ENCODE results near the gene RELN. TPM values are rescaled to one million over a fixed set of nuclear protein-coding genes. Genes with fewer than 3 reads are reported as not detected.

The RELN gene
- total RNA-seq, 2 donors from 2014 or later, result 1.1 to 1.4 TPM

DNA sequence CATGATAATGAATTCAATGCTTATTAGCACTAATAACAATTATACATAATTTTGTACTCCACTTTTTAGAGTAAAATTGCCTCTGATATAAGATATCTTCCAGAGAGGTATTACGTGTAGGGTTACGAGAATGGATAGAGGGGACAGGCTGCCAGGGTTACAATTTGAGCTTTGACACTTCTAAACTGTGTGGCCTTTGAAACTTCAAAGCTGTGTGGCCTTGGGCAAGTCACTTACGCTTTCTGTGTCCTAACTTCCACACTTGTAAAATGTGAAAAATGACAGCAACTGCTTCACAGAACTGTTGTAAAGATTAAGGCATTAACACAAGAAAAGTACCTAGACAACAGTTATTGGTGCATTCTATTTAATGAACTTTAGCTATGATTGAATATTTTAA, 283.9 kb downstream of the RELN start:
- DNase-seq, result no peak
- H3K4me3 ChIP-seq, result no peak overlapping the region
- H3K36me3 ChIP-seq, result no peaks in the 10 kb centered on the region
- intact Hi-C loops (cut with DNase I), result no loop called here
- H3K4me1 ChIP-seq, result no peaks in the 10 kb centered on the region
- no peak overlapping the region for H3K9ac ChIP-seq (ENCODE audit: low read depth in 2 of 2, low read length in 2 of 2)
- H3K27ac ChIP-seq, result no peak overlapping the region
- TF ChIP-seq, protein P1, sequence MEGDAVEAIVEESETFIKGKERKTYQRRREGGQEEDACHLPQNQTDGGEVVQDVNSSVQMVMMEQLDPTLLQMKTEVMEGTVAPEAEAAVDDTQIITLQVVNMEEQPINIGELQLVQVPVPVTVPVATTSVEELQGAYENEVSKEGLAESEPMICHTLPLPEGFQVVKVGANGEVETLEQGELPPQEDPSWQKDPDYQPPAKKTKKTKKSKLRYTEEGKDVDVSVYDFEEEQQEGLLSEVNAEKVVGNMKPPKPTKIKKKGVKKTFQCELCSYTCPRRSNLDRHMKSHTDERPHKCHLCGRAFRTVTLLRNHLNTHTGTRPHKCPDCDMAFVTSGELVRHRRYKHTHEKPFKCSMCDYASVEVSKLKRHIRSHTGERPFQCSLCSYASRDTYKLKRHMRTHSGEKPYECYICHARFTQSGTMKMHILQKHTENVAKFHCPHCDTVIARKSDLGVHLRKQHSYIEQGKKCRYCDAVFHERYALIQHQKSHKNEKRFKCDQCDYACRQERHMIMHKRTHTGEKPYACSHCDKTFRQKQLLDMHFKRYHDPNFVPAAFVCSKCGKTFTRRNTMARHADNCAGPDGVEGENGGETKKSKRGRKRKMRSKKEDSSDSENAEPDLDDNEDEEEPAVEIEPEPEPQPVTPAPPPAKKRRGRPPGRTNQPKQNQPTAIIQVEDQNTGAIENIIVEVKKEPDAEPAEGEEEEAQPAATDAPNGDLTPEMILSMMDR (IDR thresholded peaks at IDR 0.05), result no peak
- H3K27me3 ChIP-seq, result no peaks in the 10 kb centered on the region
- H3K9me3 ChIP-seq, result no peaks in the 10 kb centered on the region

DNA sequence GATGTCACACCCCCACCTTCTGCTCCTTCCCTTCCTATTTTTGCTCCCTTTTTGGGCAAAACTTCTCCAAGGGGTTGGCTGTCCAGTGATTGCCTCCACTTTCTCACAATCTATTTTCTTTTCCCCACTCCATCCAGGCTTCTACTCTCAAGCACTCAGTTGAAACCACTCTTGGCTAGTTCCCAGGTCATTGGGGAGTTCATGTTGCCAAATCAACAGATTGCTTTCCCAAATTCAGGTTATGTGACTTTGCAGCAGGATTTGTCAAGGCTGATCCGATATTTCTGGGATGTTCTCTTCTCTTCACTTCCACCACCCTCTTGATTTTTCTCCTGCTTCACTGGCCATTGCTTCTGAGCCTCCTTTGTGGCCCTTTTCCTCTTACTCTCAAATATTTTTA, 284.8 kb downstream of the RELN start:
- no peak for DNase-seq
- intact Hi-C loops (cut with DNase I), result no loop called here
- Histone ChIP-seq H3K4me3 (no peak overlapping the region), H3K36me3 (no peaks in the 10 kb centered on the region), H3K9ac (ENCODE audit: low read depth in 2 of 2, low read length in 2 of 2) (no peak overlapping the region), H3K9me3 (no peaks in the 10 kb centered on the region), H3K27ac (no peak overlapping the region), H3K4me1 (no peaks in the 10 kb centered on the region), H3K27me3 (no peaks in the 10 kb centered on the region)
- TF ChIP-seq, protein P1 (IDR thresholded peaks at IDR 0.05), result no peak

DNA sequence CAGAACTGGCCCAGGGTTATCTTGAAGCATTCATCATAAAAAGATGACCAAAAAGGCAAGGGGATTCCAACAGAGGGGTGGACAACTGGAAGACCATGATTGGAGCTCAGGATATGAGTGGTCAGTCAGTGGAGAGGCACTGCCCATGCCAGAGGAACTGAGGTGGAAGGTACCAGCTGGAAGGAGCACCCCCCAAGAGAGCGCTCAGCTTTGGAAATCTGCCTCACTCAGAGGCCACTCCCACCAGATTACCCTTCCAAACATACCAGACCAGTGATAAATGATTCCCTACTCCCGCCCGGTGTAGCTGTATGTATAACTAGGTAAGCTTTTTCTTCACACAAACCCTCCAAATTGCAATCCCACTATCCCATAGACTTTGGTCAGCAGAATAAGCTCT, 286.5 kb downstream of the RELN start:
- DNase-seq, result no peak
- no peaks in the 10 kb centered on the region for H3K27me3 ChIP-seq
- H3K4me1 ChIP-seq, result no peaks in the 10 kb centered on the region
- H3K9me3 ChIP-seq, result no peaks in the 10 kb centered on the region
- TF ChIP-seq, protein P1 (IDR thresholded peaks at IDR 0.05), result no peak
- intact Hi-C loops (cut with DNase I), result no loop called here
- no peak overlapping the region for H3K4me3 ChIP-seq
- H3K27ac ChIP-seq, result no peak overlapping the region
- no peak overlapping the region for H3K9ac ChIP-seq (ENCODE audit: low read depth in 2 of 2, low read length in 2 of 2)
- no peaks in the 10 kb centered on the region for H3K36me3 ChIP-seq

DNA sequence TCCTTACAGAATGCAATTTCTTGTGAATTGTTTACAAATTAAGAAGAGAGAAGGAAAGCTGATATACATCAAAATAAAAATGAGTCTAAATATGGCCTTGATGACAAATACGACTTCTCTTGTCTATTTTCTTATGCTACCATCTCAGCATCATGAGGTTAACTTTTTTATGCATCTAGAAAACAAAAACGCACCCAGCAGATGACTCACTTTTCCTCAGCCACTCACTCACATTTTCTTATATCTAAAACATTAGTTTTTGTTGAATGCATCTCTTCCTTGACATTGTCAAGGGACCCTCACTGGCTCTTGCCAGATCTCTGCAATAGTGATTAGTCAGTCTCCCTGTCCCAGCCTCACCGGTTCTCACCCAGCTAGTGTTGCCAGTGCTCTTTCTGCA, 287.0 kb downstream of the RELN start:
- H3K36me3 ChIP-seq, result no peaks in the 10 kb centered on the region
- H3K9me3 ChIP-seq, result no peaks in the 10 kb centered on the region
- H3K4me1 ChIP-seq, result no peaks in the 10 kb centered on the region
- TF ChIP-seq, protein P1 (IDR thresholded peaks at IDR 0.05), result no peak
- H3K9ac ChIP-seq (ENCODE audit: low read depth in 2 of 2, low read length in 2 of 2), result no peak overlapping the region
- H3K27me3 ChIP-seq, result no peaks in the 10 kb centered on the region
- H3K27ac ChIP-seq, result no peak overlapping the region
- no peak for DNase-seq
- no peak overlapping the region for H3K4me3 ChIP-seq
- intact Hi-C loops (cut with DNase I), result no loop called here

DNA sequence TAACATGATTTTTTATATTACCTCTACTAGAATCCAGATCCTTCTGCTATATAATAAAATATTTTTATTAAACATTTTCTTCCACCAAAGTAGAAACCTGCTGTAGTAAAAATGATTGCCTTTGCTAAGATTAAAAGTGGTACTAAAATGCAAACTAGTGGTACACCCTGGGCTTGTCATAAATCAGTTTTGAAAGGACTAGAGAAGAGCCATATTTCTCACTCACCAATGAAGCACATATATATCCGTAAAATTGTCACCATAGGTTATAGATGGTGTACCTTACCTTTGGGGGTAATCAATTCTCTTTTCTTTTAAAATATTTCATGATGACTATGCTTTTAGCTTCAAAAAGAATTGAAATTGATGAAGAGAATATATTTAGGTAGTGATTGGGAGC, 290.4 kb downstream of the RELN start:
- H3K9me3 ChIP-seq, result no peaks in the 10 kb centered on the region
- intact Hi-C loops (cut with DNase I), result no loop called here
- TF ChIP-seq, protein P1 (IDR thresholded peaks at IDR 0.05), result no peak
- no peaks in the 10 kb centered on the region for H3K4me1 ChIP-seq
- H3K27me3 ChIP-seq, result no peaks in the 10 kb centered on the region
- no peak overlapping the region for H3K9ac ChIP-seq (ENCODE audit: low read depth in 2 of 2, low read length in 2 of 2)
- no peak overlapping the region for H3K27ac ChIP-seq
- no peak overlapping the region for H3K4me3 ChIP-seq
- H3K36me3 ChIP-seq, result no peaks in the 10 kb centered on the region
- no peak for DNase-seq

DNA sequence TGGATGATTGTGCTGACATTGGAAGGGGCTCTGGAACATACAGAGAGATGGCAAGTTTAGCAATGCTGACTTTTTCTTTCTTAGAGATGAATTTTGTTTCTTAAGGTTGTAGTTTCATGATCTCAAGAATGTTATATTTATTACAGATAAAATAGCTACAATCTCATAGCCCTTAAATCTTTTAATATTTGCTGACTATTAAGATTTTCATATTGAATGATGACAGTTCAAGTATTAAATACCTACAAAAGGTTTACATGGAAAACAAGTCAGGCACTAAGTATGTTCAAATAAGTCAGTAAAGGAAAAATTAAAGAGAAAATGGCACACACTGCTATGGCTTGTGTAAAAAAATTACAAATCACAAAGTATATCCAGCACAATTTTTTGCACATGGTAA, 291.4 kb downstream of the RELN start:
- Histone ChIP-seq H3K36me3 (no peaks in the 10 kb centered on the region), H3K27ac (no peak overlapping the region), H3K9me3 (no peaks in the 10 kb centered on the region), H3K27me3 (no peaks in the 10 kb centered on the region), H3K9ac (ENCODE audit: low read depth in 2 of 2, low read length in 2 of 2) (no peak overlapping the region), H3K4me3 (no peak overlapping the region), H3K4me1 (no peaks in the 10 kb centered on the region)
- DNase-seq, result no peak
- intact Hi-C loops (cut with DNase I), result no loop called here
- TF ChIP-seq, protein P1 (IDR thresholded peaks at IDR 0.05), result no peak
